Parathyroid adenoma (tissue), 2 donors: ENCODE measurements around the gene CIDEC.
A peak's percentile ranks its signal among the peaks of the same experiment; 100 is the strongest.

Experiments used
- H2AFZ ChIP-seq: fragments of 300-600 bp; sonication (generic); one replicate; pipeline ENCODE4 v1.7.0; 2017; ENCODE audit warnings: antibody characterized with exemption, mild to moderate bottlenecking
- H3K27ac ChIP-seq: fragments of 300-600 bp; sonication (generic); one replicate; pipeline ENCODE4 v1.7.0; 2017
- H3K27me3 ChIP-seq: fragments of 300-600 bp; sonication (generic); one replicate; pipeline ENCODE4 v1.7.0; 2017; ENCODE audit warnings: low read length; ENCODE audit not compliant: control insufficient read depth, insufficient read depth
- H3K36me3 ChIP-seq: fragments of 300-600 bp; sonication (generic); one replicate; pipeline ENCODE4 v1.7.0; 2017; ENCODE audit warnings: low read length; ENCODE audit not compliant: control insufficient read depth, insufficient read depth
- H3K4me1 ChIP-seq: fragments of 300-600 bp; sonication (generic); one replicate; pipeline ENCODE4 v1.7.0; 2017; ENCODE audit warnings: control low read depth
- H3K4me2 ChIP-seq: fragments of 300-600 bp; sonication (generic); one replicate; pipeline ENCODE4 v1.7.0; 2017; ENCODE audit warnings: low read length
- H3K4me3 ChIP-seq: fragments of 300-600 bp; sonication (generic); one replicate; pipeline ENCODE4 v1.7.0; 2017; ENCODE audit warnings: low read depth, low read length
- H3K79me2 ChIP-seq: fragments of 300-600 bp; sonication (generic); one replicate; pipeline ENCODE4 v1.7.0; 2017; ENCODE audit warnings: control low read depth
- H3K9ac ChIP-seq: fragments of 300-600 bp; sonication (generic); one replicate; pipeline ENCODE4 v1.7.0; 2017; ENCODE audit warnings: mild to moderate bottlenecking
- H3K9me3 ChIP-seq: fragments of 300-600 bp; sonication (generic); one replicate; pipeline ENCODE4 v1.7.0; 2017; ENCODE audit warnings: low read length; ENCODE audit not compliant: control insufficient read depth
- CTCF ChIP-seq: fragments of 300-600 bp; sonication (generic); IDR thresholded peaks from one replicate; pipeline ENCODE4 v1.7.0; 2017; ENCODE audit warnings: antibody characterized with exemption, mild to moderate bottlenecking
- donor health status: primary hyperparathyroidism.

The CIDEC gene

GRCh38 chr3:9909221-9910013, 29.4 kb upstream of the CIDEC start:
- Histone ChIP-seq H3K4me3 (no peak overlapping the region), H3K9me3 (no peaks in the 10 kb centered on the region), H3K36me3 (no peaks in the 10 kb centered on the region), H3K9ac (no peak overlapping the region), H3K4me1 (peaks cover 4% of the 10 kb centered on the region), H3K27me3 (no peaks in the 10 kb centered on the region), H3K27ac (no peak overlapping the region), H2AFZ (no peak overlapping the region), H3K4me2 (no peak overlapping the region), H3K79me2 (no peaks in the 10 kb centered on the region)
- TF ChIP-seq CTCF: no peak

GRCh38 chr3:9908286-9908685, 28.2 kb upstream of the CIDEC start:
- H3K4me2 ChIP-seq: no peak overlapping the region
- no peak overlapping the region for H3K27ac ChIP-seq
- no peak overlapping the region for H3K9ac ChIP-seq
- no peaks in the 10 kb centered on the region for H3K79me2 ChIP-seq
- no peak overlapping the region for H3K4me3 ChIP-seq
- TF ChIP-seq CTCF: no peak
- H3K9me3 ChIP-seq: no peaks in the 10 kb centered on the region
- no peak overlapping the region for H2AFZ ChIP-seq
- H3K36me3 ChIP-seq: no peaks in the 10 kb centered on the region
- peaks cover 4% of the 10 kb centered on the region for H3K4me1 ChIP-seq
- H3K27me3 ChIP-seq: no peaks in the 10 kb centered on the region

GRCh38 chr3:9906480-9906879, 26.4 kb upstream of the CIDEC start:
- H3K27ac ChIP-seq: no peak overlapping the region
- no peaks in the 10 kb centered on the region for H3K4me1 ChIP-seq
- H3K9ac ChIP-seq: no peak overlapping the region
- no peak for TF ChIP-seq CTCF
- H3K27me3 ChIP-seq: no peaks in the 10 kb centered on the region
- H2AFZ ChIP-seq: no peak overlapping the region
- no peaks in the 10 kb centered on the region for H3K9me3 ChIP-seq
- H3K36me3 ChIP-seq: no peaks in the 10 kb centered on the region
- no peak overlapping the region for H3K4me3 ChIP-seq
- no peak overlapping the region for H3K4me2 ChIP-seq
- no peaks in the 10 kb centered on the region for H3K79me2 ChIP-seq

- no peak overlapping the region for H2AFZ ChIP-seq
- H3K27me3 ChIP-seq: no peaks in the 10 kb centered on the region
- peak overlapping the region; percentile 65 for H3K4me2 ChIP-seq
- no peak overlapping the region for H3K27ac ChIP-seq
- H3K4me1 ChIP-seq: no peaks in the 10 kb centered on the region
- no peak overlapping the region for H3K9ac ChIP-seq
- no peaks in the 10 kb centered on the region for H3K79me2 ChIP-seq
- no peak for TF ChIP-seq CTCF
- H3K36me3 ChIP-seq: no peaks in the 10 kb centered on the region
- no peaks in the 10 kb centered on the region for H3K9me3 ChIP-seq
- no peak overlapping the region for H3K4me3 ChIP-seq
These were observed 23.9 kb upstream of the CIDEC start for GRCh38 chr3:9903904-9904303.

- Histone ChIP-seq H2AFZ (no peak overlapping the region), H3K4me2 (peak overlapping the region; percentile 65), H3K4me3 (peak overlapping the region; percentile 60), H3K27ac (no peak overlapping the region), H3K36me3 (no peaks in the 10 kb centered on the region), H3K9me3 (no peaks in the 10 kb centered on the region), H3K4me1 (no peaks in the 10 kb centered on the region), H3K9ac (no peak overlapping the region), H3K27me3 (no peaks in the 10 kb centered on the region), H3K79me2 (peaks cover under 1% of the 10 kb centered on the region)
- TF ChIP-seq CTCF: no peak
These were observed 23.2 kb upstream of the CIDEC start for GRCh38 chr3:9903238-9903624.
